Breast epithelium (tissue), 4 donors: ENCODE measurements around the gene PRR29. TPM values are rescaled to one million over a fixed set of nuclear protein-coding genes. Genes with fewer than 3 reads are reported as not detected.

Source experiments
- DNase-seq, 2 donors: peaks; one replicate each; pipeline ENCODE4 v3.0.0-alpha.2; 2019; ENCODE audit warnings: low spot score in 2 of 2
- H3K27ac ChIP-seq, 2 donors: fragments of 200-600 bp; sonication (generic) in 1 of 2; one replicate each; pipeline ENCODE4 v1.5.1; 2016 to 2019; ENCODE audit warnings: mild to moderate bottlenecking in 1 of 2
- H3K27me3 ChIP-seq, 2 donors: fragments of 200-600 bp; sonication (generic) in 1 of 2; one replicate each; pipeline versions ENCODE4 v1.5.1 to v1.6.0; 2017 to 2019; ENCODE audit warnings: control low read depth in 1 of 2, mild to moderate bottlenecking in 1 of 2
- H3K36me3 ChIP-seq: fragments of 200-600 bp; one replicate; pipeline ENCODE4 v1.5.1; 2019
- H3K4me1 ChIP-seq, 2 donors: fragments of 200-600 bp; sonication (generic); one replicate each; pipeline ENCODE4 v1.5.1; 2016 to 2019; ENCODE audit warnings: control low read depth in 1 of 2
- H3K4me3 ChIP-seq, 3 donors: fragments of 200-600 bp; sonication (generic); 1 replicate in 2 of 3; 2 replicates in 1 of 3; pipeline ENCODE4 v1.5.1; 2016 to 2019; ENCODE audit warnings: mild to moderate bottlenecking in 3 of 3, moderate library complexity in 2 of 3
- H3K9me3 ChIP-seq, 2 donors: fragments of 200-600 bp; sonication (generic) in 1 of 2; one replicate each; pipeline ENCODE4 v1.5.1; 2016 to 2019; ENCODE audit warnings: control low read depth in 1 of 2
- CTCF ChIP-seq, 3 donors: fragments of 450-650 bp; IDR thresholded peaks; one replicate each; pipeline ENCODE4 v1.5.1; 2016 to 2017; ENCODE audit warnings: antibody characterized with exemption in 3 of 3, mild to moderate bottlenecking in 3 of 3, moderate library complexity in 3 of 3
- POLR2A ChIP-seq: fragments of 450-650 bp; IDR thresholded peaks from one replicate; pipeline ENCODE4 v1.6.1; 2016; ENCODE audit warnings: antibody characterized with exemption, mild to moderate bottlenecking, moderate library complexity
- POLR2AphosphoS5 ChIP-seq, 3 donors: sonication (generic); formaldehyde crosslinking; IDR thresholded peaks; one replicate each; pipeline ENCODE4 v1.6.1; 2017; ENCODE audit warnings: antibody characterized with exemption in 3 of 3
- intact Hi-C: fragments of 100-400 bp; cut with DNase I; formaldehyde crosslinking; loops from one replicate; pipeline ENCODE4 v1.15.1; 2023; ENCODE audit warnings: low total_unique reads
- total RNA-seq, 3 donors: library from RNA; depleted of rRNA; stranded (reverse); fragments of >200 nt; gene quantifications; one replicate each; pipeline ENCODE4 v1.1.0, GENCODE V29; 2016

PRR29 gene
- total RNA-seq = 1 to 10 TPM in 1 of 3 donors, under 1 TPM in 2; 0.15 to 1.3 (median 0.16) TPM

- no peak for TF ChIP-seq POLR2AphosphoS5 (IDR thresholded peaks at IDR 0.05)
- TF ChIP-seq POLR2A = no peak
- TF ChIP-seq CTCF (IDR thresholded peaks at IDR 0.05) = no peak
- Histone ChIP-seq H3K4me3 (peak within 1 kb of the TSS; percentile 48 to 88 (median 71)), H3K36me3 (no peaks in the 10 kb centered on the region), H3K27ac (peak within 1 kb of the TSS; percentile 13 to 22), H3K4me1 (peaks cover 0 to 8% of the 10 kb centered on the region in 2 donors), H3K9me3 (no peaks in the 10 kb centered on the region), H3K27me3 (no peaks in the 10 kb centered on the region)
- peak in 1 of 2 donors; percentile 57 for DNase-seq
- intact Hi-C loops = loop anchor here (1.0 kb wide), 1 partner anchor 35 kb away; no protein-coding TSS in a partner anchor
Measured at GRCh38 chr17:63998050-63998720, at the start of gene PRR29. PRR29 (plus strand) TSS chr17:63998351; CDS start chr17:63998365, 14 bp downstream.

DNA sequence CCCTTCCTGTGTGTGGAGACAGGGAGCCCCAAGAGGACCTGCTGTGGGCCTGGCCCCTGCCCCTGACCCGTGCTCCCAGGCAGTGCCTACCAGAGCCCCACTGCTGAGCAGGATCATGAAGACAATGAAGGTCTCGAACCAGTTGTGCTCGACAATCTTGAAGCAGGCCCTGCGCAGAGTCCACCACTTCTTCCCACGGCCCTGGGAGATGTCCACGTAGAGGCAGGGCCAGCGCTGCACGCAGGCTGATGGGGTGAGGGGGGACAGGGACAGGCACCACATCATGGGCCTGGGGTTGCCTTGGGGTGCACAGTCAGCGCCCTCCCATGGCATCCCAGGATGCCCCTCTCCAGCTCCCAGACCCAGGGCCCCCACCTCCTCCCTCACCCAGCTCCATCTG, 49.6 kb upstream of the PRR29 start:
- intact Hi-C loops = no loop called here
- no peak overlapping the region for H3K27ac ChIP-seq
- H3K4me1 ChIP-seq = no peaks in the 10 kb centered on the region
- H3K9me3 ChIP-seq = no peaks in the 10 kb centered on the region
- TF ChIP-seq POLR2A (no peak), POLR2AphosphoS5 (IDR thresholded peaks at IDR 0.05) (no peak), CTCF (IDR thresholded peaks at IDR 0.05) (no peak)
- H3K4me3 ChIP-seq = no peak overlapping the region
- DNase-seq = no peak
- H3K27me3 ChIP-seq = no peaks in the 10 kb centered on the region
- no peaks in the 10 kb centered on the region for H3K36me3 ChIP-seq

DNA sequence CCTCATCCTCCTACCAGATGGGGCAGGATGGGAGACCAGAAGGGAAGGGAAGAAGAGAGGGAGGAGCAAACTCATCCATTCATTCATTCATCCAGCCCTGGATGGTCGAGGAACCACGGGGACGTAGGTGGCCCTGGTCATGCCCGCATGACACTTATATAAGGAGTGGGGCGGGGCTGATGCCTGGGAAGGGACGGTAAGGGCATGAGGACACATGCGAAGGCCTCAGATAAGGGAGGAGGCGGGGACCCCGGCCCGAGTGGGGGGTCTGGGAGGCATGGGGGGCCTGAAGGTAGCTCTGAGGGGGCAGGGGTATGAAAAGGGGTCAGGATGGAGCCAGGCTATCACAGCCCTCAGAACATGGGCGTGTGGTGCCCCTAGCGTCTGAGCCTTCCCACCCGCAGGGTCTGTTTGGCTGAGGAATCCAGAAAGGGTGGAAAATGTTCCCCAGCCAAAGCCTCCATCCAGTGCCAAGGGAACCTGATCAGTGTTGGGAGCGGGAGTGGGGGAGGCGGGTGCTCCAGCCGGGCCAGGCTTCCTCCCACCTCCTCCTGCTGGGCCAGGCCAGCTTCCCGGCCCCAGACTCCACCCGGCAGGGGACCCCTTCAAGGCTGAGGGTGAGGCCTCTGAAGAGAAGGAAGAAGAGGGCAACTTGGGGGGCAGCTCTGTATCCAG, 48.4 kb upstream of the PRR29 start:
- no peak for TF ChIP-seq POLR2AphosphoS5 (IDR thresholded peaks at IDR 0.05)
- TF ChIP-seq POLR2A = no peak
- Histone ChIP-seq H3K4me3 (no peak overlapping the region), H3K4me1 (no peaks in the 10 kb centered on the region), H3K27ac (no peak overlapping the region), H3K9me3 (no peaks in the 10 kb centered on the region), H3K36me3 (no peaks in the 10 kb centered on the region), H3K27me3 (no peaks in the 10 kb centered on the region)
- intact Hi-C loops = no loop called here
- DNase-seq = no peak

- no peaks in the 10 kb centered on the region for H3K4me1 ChIP-seq
- no peak overlapping the region for H3K27ac ChIP-seq
- H3K36me3 ChIP-seq = no peaks in the 10 kb centered on the region
- no peak overlapping the region for H3K4me3 ChIP-seq
- intact Hi-C loops = no loop called here
- peak in 1 of 2 donors; percentile 57 for DNase-seq
- H3K27me3 ChIP-seq = no peaks in the 10 kb centered on the region
- TF ChIP-seq POLR2A (no peak), POLR2AphosphoS5 (IDR thresholded peaks at IDR 0.05) (no peak), CTCF (IDR thresholded peaks at IDR 0.05) (peak; percentile 18 to 51 (median 33))
- no peaks in the 10 kb centered on the region for H3K9me3 ChIP-seq
Measured at GRCh38 chr17:63950940-63951907, 46.9 kb upstream of the PRR29 start.

DNA sequence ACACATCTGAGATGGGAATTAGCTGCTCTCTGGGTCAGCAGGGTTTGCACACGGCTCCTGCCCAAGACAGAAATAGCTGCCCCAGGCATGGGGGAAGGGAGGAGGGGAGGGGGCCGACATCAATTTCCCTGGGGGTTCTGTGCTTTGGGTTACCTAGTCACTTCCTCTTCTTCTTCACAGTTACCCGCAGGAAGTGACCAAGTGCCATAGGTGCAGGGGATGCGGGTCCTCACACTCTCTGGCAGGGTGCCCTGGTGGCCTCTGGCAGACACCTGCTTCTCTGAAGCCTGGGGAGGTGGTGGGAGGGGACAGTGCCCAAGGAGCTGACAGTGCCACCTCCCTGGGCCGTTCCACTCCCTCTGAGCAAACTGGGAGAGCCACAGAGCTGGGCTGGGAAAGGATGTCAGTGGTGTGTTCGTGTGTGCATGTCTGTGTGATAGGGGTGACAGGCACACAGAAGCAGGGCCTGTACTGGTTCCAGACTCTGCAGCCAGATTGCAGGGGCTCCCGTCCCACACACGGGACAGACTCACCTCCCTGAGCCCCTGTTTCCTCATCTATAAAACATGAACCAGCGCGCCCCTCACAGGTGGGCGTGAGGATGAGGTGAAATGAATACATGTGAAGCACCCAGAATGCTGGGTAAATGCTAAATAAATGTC, 43.6 kb upstream of the PRR29 start:
- Histone ChIP-seq H3K27ac (no peak overlapping the region), H3K4me1 (no peaks in the 10 kb centered on the region), H3K36me3 (no peaks in the 10 kb centered on the region), H3K4me3 (no peak overlapping the region), H3K9me3 (no peaks in the 10 kb centered on the region), H3K27me3 (no peaks in the 10 kb centered on the region)
- intact Hi-C loops = no loop called here
- DNase-seq = no peak
- TF ChIP-seq POLR2AphosphoS5 (IDR thresholded peaks at IDR 0.05) = no peak
- no peak for TF ChIP-seq CTCF (IDR thresholded peaks at IDR 0.05)
- TF ChIP-seq POLR2A = no peak
